Left ventricle myocardium inferior (tissue), 1 donor: ENCODE results near the gene DZIP1. TPM values are rescaled to one million over a fixed set of nuclear protein-coding genes. Genes with fewer than 3 reads are reported as not detected.
"Not testable (repeated sequence)": the region's sequence is repeated elsewhere in the genome, so short reads cannot be mapped to it uniquely, and the experiment has no call there.

ENCODE experiments used
- DNase-seq: peaks from one replicate; pipeline ENCODE4 v3.0.0-alpha.2; 2020
- H3K27ac ChIP-seq: fragments of 200-600 bp; replicated peaks from 2 replicates; pipeline ENCODE4 v1.8.0; 2021
- H3K27me3 ChIP-seq: fragments of 200-600 bp; 2 replicates; pipeline ENCODE4 v1.8.0; 2021; ENCODE audit warnings: low read depth
- H3K36me3 ChIP-seq: fragments of 200-600 bp; 2 replicates; pipeline ENCODE4 v1.8.0; 2021
- H3K4me1 ChIP-seq: fragments of 200-600 bp; 2 replicates; pipeline ENCODE4 v1.8.0; 2021
- H3K4me3 ChIP-seq: fragments of 200-600 bp; 2 replicates; pipeline ENCODE4 v1.8.0; 2021; ENCODE audit warnings: mild to moderate bottlenecking, moderate library complexity
- H3K9me3 ChIP-seq: fragments of 200-600 bp; replicated peaks from 2 replicates; pipeline ENCODE4 v1.8.0; 2021
- CTCF ChIP-seq: fragments of 200-600 bp; IDR thresholded peaks from 2 replicates; pipeline ENCODE4 v1.8.0; 2021; ENCODE audit warnings: antibody characterized with exemption, mild to moderate bottlenecking, borderline replicate concordance
- intact Hi-C: fragments of 100-400 bp; cut with micrococcal nuclease; formaldehyde crosslinking; loops from one replicate; pipeline ENCODE4 v1.11.0; 2022
- long read RNA-seq: library from polyadenylated mRNA; unstranded; transcript quantifications from one replicate; pipeline ENCODE4 v2.0.0, GENCODE V29; 2021
- total RNA-seq: library from RNA; stranded (reverse); fragmentation: NEBNext Ultra II Directional; extraction: Animal tissue kit (Norgen Biotek cat#: 25700); gene quantifications from one replicate; pipeline ENCODE4 v1.2.1, GENCODE V29; 2021
- donor health status: DM: no; HTN: yes; CAD: no; lungs with severe emphysema.

Gene DZIP1
- 3.8 TPM for total RNA-seq
- long read RNA-seq, full-length matches to known transcripts: 2 of 5 reads
- long read RNA-seq, partial matches to known transcripts: 2 of 5 reads
- long read RNA-seq, other reads (novel, unspliced or antisense): 1 of 5 reads

GRCh38 chr13:95644601-95645052 lies at the start of gene DZIP1:
Gene DZIP1 (minus strand): TSS chr13:95644706. CDS start chr13:95642029, 2,677 bp downstream.
- Histone ChIP-seq H3K27me3 (peaks cover 43% of the 10 kb centered on the region), H3K4me3 (peak within 1 kb of the TSS; percentile 78), H3K9me3 (no peaks in the 10 kb centered on the region), H3K36me3 (no peaks in the 10 kb centered on the region), H3K4me1 (peaks cover 40% of the 10 kb centered on the region), H3K27ac (peak within 1 kb of the TSS; percentile 76)
- intact Hi-C loops: no loop called here
- peak; percentile 81 for DNase-seq
- TF ChIP-seq CTCF: no peak

GRCh38 chr13:95690986-95691385 lies 46.5 kb upstream of the DZIP1 start:
- H3K4me3 ChIP-seq, H3K27me3 ChIP-seq, H3K9me3 ChIP-seq, H3K4me1 ChIP-seq, intact Hi-C loops, H3K36me3 ChIP-seq, H3K27ac ChIP-seq, DNase-seq: not testable (repeated sequence)

DNA sequence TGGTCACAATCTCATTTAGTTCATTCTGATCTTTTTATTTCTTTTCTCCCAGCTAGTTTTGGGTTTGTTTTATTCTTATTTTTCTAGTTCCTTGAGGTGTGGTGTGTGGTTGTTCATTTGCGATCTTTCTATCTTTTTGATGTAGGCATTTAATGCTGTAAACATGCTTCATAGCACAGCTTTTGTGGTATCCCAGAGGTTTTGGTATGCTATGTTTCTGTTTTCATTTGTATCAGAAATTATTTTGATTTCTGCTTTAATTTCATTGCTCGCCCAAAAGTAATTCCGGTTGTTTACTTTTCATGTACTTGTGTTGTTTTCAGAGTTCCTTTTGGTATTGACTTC lies 45.0 kb upstream of the DZIP1 start:
- no peak for DNase-seq
- peaks cover 11% of the 10 kb centered on the region for H3K9me3 ChIP-seq
- TF ChIP-seq CTCF: no peak
- H3K27ac ChIP-seq: no peak overlapping the region
- no peaks in the 10 kb centered on the region for H3K36me3 ChIP-seq
- intact Hi-C loops: no loop called here
- H3K27me3 ChIP-seq: no peaks in the 10 kb centered on the region
- peaks cover 24% of the 10 kb centered on the region for H3K4me1 ChIP-seq
- no peak overlapping the region for H3K4me3 ChIP-seq

DNA sequence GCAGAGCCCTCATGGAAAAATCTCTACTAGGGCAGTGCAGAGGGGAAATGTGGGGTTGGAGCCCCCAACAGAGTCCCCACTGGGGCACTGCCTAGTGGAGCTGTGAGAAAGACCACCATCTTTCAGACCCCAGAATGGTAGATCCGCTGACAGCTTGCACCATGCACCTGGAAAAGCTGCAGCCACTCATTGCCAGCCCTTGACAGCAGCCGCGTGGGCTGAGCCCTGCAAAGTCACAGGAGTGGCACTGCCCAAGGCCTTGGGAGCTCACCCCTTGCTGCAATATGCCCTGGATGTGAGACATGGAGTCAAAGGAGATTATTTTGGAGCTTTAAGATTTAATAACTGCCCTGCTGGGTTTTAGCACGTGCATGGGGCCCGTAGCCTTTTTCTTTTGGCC lies 40.5 kb upstream of the DZIP1 start:
- H3K27me3 ChIP-seq, intact Hi-C loops, DNase-seq, H3K27ac ChIP-seq, H3K36me3 ChIP-seq, H3K4me3 ChIP-seq: not testable (repeated sequence)
- Histone ChIP-seq H3K4me1 (peaks cover 65% of the 10 kb centered on the region), H3K9me3 (peaks cover 11% of the 10 kb centered on the region)

DNA sequence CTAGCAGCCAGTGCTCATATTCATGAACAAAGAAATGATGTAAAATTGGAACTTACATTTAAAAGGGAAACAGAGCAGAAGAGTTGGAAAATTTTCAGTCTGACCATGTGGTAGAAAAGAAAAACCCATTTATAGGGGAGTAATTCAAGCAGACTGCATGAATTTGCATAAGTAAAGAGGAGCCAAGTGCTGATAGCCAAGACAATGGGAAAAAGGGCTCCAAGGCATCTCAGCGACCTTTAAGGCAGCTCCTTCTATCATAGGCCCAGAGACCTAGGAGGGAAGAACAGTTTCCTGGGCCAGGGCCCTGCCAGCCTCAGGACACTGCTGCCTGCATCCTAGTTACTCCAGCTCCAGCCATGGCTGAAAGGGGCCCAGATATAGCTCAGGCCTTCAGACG lies 39.9 kb upstream of the DZIP1 start:
- no peak overlapping the region for H3K4me3 ChIP-seq
- H3K9me3 ChIP-seq: peaks cover 11% of the 10 kb centered on the region
- H3K4me1 ChIP-seq: peaks cover 66% of the 10 kb centered on the region
- intact Hi-C loops: no loop called here
- no peak for DNase-seq
- no peak overlapping the region for H3K27ac ChIP-seq
- no peak for TF ChIP-seq CTCF
- no peaks in the 10 kb centered on the region for H3K36me3 ChIP-seq
- no peaks in the 10 kb centered on the region for H3K27me3 ChIP-seq

DNA sequence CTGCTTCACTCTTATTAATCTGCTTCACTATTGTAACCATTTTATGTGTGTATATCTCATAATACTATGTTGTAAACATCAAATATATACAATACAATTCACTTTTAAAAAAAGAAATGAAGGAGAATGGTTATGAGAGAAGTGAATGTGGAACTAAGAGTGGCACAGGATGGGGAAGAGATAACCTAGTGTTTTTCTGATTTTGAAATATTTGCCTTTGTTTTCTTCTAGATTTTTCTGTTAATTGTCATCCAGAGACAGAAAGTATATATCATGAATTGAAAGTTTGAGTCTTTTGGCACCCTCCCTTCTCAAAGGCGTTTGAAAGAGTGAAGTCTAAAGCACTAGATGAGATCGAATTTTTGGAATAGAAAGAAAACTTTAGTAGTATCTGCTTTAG lies 35.2 kb upstream of the DZIP1 start:
- no peaks in the 10 kb centered on the region for H3K9me3 ChIP-seq
- peaks cover 93% of the 10 kb centered on the region for H3K4me1 ChIP-seq
- intact Hi-C loops: no loop called here
- no peaks in the 10 kb centered on the region for H3K27me3 ChIP-seq
- peak overlapping the region; percentile 93 for H3K4me3 ChIP-seq
- no peaks in the 10 kb centered on the region for H3K36me3 ChIP-seq
- no peak for TF ChIP-seq CTCF
- no peak overlapping the region for H3K27ac ChIP-seq
- no peak for DNase-seq
